Peyer's patch (tissue), 4 donors: Measurements from ENCODE around the gene EXOC3L4.

Experiments
- CTCF ChIP-seq, 6 experiments: fragments of 450-650 bp in 4 of 6; fragments of 200-600 bp in 2 of 6; sonication (generic) in 1 of 6; IDR thresholded peaks; one replicate each; pipeline ENCODE4 v1.5.1; 2017 to 2019; ENCODE audit warnings: antibody characterized with exemption in 6 of 6, mild to moderate bottlenecking in 3 of 6, moderate library complexity in 1 of 6
- POLR2A ChIP-seq, 2 donors: fragments of 450-650 bp; IDR thresholded peaks; one replicate each; pipeline ENCODE4 v1.5.1; 2017; ENCODE audit warnings: antibody characterized with exemption in 2 of 2, mild to moderate bottlenecking in 2 of 2, moderate library complexity in 2 of 2

- TF ChIP-seq CTCF (IDR thresholded peaks at IDR 0.05): no peak
- TF ChIP-seq POLR2A (IDR thresholded peaks at IDR 0.05): no peak
Observed at GRCh38 chr14:103061482-103061976, 33.0 kb upstream of the EXOC3L4 start.
